ENCODE measurements around the gene PPP1R13L. TPM values are rescaled to one million over a fixed set of nuclear protein-coding genes. Genes with fewer than 3 reads are reported as not detected.
"Not testable (repeated sequence)": the region's sequence is repeated elsewhere in the genome, so short reads cannot be mapped to it uniquely, and the experiment has no call there.

PPP1R13L gene
- polyA plus RNA-seq, 1 donor = 9.1 TPM

DNA sequence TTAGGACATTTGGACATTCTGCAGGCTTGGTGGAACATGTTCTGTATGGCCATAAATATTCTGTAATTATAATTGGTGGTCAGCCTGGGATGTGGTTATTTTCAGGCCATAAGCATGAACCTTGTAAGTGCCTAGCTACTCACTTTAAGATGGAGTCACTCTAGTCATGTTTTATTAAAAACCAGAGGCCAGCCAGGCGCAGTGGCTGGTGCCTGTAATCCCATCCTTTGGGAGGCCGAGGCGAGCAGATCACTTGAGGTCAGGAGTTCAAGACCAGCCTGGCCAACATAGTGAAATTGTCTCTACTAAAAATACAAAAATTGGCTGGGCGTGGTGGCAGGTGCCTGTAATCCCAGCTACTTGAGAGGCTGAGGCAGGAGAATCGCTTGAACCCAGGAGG is 2.7 kb upstream of the PPP1R13L start:
- not testable (repeated sequence) for DNase-seq

DNA sequence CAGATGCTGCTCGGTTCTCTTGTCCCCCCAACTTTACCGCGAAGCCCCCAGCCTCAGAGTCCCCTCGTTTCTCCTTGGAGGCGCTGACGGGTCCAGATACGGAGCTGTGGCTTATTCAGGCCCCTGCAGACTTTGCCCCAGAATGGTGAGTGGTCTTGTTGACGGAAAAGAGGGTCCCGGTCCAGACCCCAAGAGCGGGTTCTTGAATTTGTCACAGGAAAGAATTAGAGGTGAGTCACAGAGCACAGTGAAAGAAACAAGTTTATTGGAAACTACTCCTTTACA is 2.2 kb upstream of the PPP1R13L start:
- no peak for DNase-seq

DNA sequence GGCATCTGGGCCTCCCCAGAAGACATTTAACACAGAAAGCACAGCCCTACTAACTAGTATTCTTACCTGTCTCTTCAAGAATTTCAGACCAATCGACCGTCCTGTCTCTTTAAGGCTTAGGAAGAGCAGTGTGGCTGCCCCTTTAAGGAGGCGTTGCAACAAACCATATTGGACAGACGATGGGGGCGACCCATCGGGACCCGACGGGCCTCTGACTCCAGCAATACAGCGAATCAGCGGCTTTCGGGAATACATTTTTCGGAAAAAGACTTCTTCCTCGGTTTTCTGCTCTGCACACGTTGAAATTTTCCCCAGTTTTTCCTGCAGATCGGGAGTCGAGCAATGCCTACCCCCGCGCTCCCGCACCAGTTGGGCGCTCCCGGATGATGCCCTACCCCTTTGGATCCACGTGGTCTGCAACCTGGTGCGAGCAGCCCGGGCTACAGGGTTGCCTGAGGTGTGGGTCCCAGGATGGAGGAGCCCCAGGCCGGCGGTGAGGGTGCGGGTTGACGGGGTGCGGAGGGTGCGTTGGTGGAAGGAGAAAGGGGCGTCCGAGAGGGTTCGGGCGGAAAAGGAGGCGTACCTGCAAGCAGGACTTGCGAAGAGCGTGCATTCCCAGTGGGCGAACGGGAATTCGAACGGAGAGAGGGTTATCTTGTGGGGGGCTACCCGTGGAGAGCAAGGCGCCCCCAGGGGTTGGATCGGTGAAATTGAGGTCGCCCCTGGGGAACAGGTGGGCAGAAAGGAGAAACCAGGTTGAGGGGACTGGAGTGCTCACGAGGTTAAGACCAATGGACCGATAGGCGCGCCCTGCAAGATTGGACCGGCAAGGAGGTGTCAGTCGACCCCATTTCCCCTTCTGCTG is 1.6 kb upstream of the PPP1R13L start, which contains the start of gene POLR1G:
POLR1G (plus strand) TSS at position 419 of the 865 bp plus-strand sequence; CDS start at position 472, 53 bp downstream.
- peak; percentile 89 for DNase-seq

DNA sequence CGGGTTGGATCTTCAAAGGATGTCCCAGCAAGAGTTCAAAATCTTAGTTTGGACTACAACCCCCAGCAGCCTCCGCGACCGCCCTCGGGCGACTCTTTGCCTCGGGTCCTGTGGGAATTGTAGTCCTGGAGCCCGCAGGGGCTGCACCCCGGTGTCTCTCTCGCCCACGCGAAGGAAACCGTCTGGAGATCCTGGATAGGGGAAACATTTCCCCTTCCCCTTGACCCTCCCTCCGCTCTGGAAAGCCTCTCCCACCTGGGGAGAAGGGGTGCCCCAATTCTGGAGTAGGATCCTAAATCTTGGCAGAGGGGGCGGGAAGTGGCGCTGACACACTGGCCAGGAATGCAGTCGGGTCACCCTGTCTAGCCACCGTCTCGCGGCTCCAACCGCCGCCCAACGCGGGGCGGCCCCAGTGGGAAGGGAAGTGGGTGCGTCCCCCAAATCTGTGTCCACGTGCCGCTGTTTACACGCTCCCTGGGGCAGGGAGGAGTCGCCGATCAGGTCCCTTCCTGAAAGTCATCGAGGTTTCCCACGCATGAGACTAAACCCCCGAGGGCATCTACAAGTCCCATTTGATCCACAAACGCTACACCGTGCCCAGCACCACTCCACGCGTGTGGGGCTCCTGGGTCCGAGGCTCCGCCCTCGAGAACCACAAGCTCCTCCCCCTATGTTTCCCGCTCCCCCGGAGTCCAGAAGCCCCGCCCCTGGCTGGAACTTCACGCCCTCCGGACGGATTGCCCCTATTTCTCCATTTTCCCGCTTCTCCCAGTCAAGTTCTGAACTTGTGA is 761 bp upstream of the PPP1R13L start:
- DNase-seq = no peak

DNA sequence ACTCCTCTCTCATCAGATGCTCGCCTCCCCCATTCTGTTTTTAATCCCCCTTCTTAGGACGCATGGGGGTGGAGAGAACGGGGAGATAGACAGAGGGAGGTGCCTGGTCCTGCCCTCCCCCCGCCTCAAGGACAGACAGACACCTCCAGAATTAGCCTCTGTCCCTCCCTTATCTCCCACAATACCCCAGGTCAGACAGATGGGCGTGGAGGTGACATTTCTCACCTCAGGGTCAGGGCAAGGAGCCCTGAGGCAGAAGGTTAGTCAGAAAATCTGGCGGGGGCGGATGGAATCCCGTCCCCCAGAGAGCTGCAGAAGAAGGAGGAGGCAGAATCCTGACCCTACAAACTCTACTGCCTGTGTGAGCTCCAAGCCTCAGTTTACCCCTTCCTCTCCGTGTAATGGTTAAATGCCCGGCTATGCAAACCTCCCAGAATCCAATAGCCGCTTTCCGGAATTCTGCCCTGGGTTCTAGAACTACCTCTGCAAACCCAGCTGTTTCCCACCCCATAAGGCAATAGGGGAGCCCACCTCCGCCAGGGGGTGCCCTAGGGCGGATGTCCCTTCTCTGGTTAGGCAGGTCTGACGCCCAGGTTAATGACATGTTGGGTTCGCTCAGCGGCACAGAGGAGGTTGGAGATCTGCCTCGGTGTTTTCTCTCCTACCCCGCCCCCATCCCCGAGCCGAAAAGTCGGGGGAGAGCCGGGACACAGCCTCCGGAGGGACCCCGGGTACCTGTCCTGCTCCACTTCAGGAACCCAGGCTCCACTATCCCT is 900 bp downstream of the PPP1R13L start:
- DNase-seq = no peak

DNA sequence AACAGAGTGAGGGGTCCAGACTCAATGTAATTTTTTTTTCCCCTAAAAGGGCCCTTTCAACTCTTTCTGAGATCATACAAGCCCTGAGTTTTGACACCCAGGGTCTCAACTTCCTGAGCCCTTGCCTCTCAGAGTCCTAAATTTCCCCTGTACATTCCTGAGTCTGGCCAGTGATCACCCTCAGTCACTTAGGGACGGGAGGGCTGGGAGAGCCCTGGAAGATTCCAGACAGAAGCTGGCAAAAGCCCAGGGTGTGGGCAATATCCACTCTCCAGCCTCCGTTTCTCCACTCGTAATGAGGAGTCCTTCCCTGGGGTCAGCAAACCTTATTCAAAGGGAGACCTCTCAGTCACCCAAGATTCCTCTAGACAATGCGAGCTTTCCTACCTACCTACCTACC is 1.6 kb downstream of the PPP1R13L start:
- no peak for DNase-seq

DNA sequence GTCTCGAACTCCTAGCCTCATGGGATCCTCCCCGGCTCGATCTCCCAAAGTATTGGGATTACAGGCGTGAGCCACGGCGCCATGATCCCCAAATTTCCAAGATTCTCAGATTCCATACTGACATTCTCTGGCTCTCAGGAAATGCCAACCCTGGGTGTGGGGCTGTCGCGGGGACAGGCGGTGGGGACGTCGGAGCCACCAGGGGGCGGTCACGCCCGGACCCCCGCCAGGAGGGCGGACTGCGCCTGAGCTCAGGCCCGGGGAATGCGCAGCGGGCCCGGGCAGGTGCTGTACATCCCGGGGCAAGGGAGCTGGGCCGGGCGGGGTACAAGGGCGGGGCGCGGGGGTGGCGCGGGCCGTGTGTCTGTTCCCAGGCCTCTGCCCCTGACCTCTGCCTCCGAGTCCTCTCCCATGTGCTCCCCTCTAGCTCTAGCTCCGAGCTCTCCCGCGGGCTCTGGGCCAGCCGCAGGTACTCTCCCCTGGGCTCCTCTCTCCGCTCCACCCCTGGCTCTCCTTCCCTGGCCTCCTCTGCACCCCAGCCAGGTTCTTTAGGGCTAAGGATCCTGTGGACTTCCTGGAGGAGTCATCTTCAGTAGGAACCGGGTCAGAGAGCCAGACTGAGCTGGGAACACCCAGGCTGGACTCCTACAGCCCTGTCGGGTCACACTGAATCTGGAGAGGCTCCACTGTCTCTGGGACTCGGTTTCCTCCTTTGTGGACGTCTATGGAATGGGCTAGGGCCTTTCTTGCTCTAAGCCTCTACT is 2.4 kb downstream of the PPP1R13L start:
- no peak for DNase-seq

DNA sequence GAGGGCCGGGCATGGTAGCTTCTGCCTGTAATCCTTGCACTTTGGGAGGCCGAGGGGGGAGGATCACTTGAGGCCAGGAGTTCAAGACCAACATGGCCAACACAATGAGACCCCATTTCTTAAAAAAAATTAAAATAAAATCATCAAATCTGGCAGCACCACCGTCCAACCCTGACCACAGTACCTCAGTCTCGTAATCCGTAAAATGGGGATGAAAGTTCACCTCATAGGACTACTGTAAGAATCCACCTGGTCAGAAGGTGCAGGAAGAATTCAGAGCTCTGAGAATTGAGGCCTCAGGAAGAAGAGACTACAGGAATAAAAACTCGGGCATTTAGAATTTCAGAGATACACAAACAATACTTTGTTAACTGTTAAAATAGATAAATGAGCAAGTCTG is 3.1 kb downstream of the PPP1R13L start:
- no peak for DNase-seq

DNA sequence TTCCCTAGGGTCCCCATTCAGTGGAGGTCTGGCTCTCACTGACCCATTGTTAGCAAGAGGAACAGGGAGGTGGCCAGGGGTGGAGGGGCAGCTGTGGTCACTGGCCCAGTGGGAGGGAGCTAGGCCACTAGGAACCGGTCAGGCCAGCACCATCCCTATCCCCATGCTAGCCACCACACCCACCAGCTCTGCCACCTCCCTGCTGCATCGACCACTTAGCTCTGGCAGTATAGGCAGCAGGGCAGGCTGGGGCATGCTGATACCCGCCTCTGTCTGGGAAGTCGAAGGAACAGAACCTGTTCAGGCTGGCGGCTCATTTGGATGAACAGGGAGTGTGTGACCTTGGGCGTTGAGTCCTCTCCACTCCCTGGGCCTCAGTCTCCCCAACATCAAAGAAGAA is 4.7 kb downstream of the PPP1R13L start:
- DNase-seq = no peak

DNA sequence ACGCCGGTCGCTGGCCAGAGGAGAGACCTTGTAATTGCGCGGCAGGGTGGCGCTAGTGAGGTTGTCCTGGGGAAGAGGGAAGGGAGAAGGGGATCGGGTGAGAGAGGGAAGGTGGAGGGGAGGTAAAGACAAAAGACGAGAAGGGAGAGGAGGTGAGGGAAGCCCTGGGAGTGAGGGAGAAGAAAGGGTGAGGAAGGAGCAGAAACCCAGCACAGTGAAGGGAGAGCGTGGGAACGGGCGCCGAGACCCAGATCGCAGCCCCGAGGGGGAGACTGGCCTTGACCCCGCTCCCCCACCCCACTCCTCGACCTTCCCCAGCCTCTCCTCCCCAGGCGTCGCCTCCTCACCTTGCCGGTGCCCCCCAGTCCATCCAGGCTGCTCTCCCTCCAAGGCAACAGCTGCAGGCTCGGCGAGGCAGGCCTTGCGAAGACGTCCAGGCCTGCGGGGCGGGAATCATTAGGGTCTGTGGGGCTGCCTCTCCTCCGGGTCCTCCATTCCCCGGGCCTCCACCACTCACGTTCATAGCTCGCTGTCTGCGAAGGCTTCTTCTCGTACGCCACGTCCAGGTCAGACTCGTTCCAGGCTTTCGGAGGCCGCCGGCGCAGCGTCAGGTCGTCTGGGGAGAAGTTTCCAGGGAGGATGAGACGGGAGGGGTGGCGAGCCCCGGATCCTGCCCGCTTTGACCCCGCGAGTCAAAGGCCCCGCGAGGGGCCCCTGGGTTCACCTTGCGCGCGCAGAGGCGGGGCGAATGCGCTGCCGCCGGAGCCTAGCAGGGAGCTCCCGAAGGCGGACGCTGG is 8.8 kb downstream of the PPP1R13L start:
- DNase-seq = no peak

DNA sequence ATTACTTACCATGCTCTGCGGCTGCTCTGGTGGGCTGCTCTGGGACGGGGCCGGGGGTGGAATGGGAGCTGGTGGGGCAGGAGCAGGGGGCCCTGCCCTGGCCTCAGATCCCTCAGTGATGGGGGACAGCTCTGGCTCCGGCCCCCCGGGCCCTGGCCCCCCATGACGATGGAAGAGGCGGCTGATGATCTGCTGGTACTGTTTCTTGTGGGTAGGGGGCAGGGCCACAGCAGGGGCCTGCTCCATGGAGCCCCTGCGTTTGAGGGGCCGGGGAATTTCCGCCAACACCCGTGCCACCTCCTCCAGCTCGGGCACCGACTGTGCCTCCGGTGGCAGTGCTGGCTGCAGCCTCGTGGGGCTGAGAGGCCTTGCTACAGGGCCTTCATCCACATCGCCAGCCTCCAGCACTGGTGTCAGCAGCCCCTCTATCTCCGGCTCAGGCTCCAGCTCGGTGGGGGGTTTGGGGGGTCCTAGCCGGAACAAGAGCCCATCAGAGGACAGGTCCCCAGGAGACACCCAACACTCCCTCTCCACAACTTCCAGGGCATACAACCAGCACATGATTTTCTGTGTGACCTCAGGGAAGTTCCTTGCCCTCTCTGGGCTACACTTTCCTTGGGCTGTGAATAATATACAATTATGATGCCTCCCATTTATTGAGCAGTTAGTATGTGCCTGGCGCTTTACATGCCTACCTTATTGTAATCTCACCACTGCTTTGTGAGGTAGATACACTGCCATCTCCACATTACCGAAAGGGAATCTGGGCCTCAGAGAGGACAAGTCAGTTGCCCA is 12.8 kb downstream of the PPP1R13L start:
- no peak for DNase-seq

DNA sequence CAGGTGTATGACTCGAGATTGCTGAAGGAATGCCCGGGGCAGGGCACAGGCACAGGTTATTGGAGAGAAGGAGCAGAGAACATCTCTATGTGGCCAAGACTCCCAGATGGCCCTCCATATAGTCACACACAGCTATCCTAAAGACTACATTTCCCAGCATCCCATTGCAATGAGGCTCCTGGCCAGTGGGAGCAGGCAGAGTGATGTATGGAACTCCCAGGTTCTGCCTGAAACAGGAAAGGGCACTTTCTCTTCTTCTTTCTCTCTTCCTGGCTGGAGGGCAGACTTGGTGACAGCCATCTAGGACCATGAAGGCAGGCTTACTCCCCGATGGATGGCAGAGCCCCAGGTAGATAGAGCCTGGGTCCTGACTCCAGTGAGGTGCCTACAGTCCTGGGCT is 13.5 kb downstream of the PPP1R13L start:
- DNase-seq = no peak

DNA sequence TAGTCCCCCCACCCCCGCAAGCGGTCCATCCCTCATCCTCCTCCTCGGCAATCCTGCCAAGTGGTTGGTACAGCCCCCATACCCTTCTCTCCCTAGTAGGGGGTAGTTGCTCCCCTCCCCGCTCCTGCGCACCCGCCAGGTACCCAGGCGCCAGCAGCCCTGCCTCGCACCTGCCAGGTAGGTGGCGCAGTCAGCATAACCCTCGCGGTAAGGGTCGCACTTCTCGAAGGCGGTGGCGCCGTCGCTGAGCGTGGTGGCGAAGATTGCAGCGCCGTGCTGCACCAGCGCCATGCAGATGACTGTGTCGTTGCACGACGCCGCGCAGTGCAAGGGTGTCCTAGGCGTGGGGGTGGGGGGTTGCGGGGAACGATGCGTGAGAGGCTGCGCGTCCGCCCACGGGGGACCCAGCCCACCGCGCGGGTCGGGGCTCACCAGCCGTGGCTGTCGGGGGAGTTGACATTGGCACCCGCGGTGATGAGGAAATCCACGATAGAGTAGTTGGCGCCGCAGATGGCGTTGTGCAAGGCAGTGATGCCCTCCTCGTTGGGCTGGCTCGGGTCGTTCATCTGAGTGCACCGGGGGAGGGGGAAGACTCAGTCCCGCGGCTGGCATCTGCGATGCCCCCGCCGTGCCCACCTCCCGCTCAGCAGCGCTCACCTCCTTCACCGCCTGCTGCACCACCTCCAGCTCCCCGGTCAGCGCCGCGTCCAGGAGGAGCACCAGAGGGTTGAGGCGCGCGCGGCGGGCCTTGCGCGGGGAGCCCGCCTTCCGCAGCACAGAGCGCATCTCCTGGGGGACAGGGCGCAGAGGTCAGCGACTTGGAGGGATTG is 19.3 kb downstream of the PPP1R13L start:
- DNase-seq = no peak

DNA sequence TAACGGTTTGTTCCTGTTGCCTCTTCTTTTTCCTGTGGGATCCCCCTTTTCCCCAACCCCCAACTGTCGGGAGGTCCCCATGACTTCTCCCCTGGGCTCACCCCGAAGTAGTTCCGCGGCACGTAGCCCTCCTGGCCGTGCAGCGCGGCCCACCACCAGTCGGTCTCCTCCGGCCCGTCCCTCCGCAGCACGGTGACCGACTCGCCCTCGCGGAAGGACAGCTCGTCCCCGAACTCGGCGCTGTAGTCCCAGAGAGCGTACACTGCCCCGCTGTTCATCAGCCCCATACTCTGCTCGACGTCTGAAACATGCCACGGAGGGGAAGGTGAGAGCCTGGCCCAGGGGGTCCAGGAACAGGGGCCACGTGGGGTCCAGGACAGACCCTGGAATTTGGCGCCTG is 22.4 kb downstream of the PPP1R13L start:
- DNase-seq = no peak

DNA sequence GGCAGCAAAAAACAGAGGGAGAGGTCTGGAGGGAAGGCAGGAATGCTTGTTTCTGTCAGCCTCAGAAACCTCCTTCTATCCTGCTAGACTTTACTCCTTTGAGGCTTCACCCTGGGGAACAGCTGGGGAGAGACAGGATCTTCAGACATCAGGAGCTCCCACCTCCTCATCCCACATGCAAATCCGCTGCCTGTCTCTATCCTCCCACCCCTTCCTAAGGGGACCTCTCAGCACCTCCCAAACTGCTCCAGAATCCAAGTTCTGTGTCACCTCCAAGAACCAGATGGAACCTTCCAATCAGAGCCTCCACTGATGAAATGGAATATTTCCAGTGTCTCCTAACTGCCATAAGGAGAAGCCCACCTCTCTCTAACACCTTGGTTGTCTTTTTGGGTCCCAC is 24.8 kb downstream of the PPP1R13L start:
- DNase-seq = no peak

DNA sequence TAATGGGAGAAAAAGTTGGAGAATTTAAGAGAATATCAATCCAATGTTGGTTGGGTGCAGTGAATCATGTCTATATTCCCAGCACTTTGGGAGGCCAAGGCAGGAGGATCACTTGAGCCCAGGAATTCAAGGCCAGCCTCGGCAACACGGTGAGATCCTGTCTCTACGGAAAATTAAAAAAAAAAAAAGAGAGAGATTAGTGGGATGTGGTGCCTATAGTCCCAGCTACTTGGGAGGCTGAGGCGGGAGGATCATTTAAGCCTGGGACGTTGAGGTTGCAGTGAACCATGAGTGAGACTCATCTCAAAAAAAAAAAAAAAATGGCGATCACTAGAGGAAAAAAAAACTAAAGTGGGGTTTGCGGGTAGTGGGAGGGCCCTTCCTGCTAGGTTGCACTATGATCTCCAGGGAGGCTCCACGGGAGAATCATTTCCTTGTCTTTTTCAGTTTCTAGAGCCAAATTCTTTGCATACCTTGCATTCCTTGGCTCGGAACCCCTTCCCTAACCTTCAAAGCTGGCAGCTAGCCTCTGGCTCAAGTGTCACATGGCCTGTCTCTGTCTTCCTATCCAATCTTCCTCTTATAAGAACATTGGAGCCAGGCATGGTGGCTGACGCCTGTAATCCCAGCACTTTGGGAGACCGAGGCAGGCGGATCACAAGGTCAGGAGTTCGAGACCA is 28.7 kb downstream of the PPP1R13L start:
- peak; percentile 61 for DNase-seq

DNA sequence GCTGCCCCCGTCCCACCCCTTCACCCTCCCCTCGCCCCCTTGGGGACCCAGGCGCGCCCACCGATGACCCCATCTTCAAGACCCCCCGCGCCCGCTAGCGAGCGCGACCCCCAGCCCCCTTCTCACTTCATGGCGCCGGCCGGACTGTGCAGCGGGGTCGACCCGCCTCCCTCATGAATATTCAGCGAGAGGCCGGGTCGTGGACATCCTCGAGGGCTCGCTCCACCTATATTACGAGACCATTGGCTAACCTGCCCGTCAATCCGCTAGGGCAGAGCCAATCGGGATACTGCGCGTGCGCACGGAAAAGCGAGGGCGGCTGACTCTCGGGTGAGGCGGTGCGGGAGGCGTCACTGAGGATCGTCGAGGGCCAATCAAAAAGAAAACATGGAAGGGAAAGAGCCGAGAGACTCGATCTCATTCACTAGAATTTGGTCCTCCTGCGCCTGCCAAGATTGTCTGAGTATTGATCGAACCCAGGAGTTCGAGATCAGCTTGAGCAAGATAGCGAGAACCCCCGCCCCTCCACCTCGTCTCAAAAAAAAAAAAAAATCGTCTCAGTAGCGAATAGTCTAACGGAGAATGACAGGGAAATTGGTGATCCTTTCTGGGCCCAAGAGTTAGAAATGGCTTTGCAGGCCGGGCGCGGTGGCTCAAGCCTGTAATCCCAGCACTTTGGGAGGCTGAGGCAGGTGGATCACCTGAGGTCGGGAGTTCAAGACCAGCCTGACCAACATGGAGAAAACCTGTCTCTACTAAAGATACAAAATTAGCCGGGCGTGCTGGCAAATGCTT is 34.3 kb downstream of the PPP1R13L start, which contains the start of gene ERCC2:
ERCC2 (minus strand) TSS at position 164 of the 795 bp plus-strand sequence; CDS start at position 131, 33 bp downstream.
- peak; percentile 99 for DNase-seq

Data from left kidney (tissue), 2 donors.